Measurements from ENCODE around the gene GNB1L.

- TF ChIP-seq CTCF (IDR thresholded peaks at IDR 0.05) (no peak), EZH2 (IDR thresholded peaks at IDR 0.05; ENCODE audit: borderline replicate concordance, insufficient read depth, low read depth, low read length, poor library complexity, severe bottlenecking) (no peak)
Measured at GRCh38 chr22:19789406-19789805, 65.3 kb downstream of the GNB1L start.

Data from B cell (primary cell).